ENCODE data around the gene ENTREP1.
"Not testable (repeated sequence)": the region's sequence is repeated elsewhere in the genome, so short reads cannot be mapped to it uniquely, and the experiment has no call there.

The ENTREP1 gene

DNA sequence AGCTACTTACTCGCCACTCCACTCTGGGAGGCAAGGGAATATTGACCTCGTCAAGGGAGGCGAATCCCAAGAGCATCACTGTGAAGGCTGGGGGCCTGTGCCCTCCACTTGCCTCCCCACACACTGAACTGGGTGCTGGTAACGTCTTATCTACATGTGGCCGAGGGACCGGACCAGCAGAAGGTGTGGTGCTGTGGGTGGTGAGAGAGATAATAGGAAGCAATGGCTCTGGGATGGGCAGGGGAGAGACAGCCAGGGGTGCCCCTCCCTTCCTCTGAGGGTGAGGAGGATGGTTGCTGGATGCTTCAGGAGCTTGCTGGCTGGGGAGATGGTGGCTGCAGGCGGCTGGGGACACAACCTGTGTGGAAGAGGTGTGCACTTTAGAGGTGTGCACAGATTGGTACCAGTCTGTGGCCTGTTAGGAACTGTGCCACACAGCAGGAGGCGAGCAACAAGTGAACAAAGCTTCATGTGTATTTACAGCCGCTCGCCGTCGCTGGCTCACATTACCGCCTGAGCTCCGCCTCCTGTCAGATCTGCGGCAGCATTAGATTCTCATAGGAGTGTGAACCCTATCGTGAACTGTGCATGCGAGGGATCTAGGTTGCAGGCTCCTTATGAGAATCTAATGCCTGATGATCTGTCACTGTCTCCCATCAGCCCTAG lies 100.3 kb downstream of the ENTREP1 start:
- Histone ChIP-seq H3K9ac (no peak overlapping the region), H4K20me1 (peaks cover 6% of the 10 kb centered on the region; the same call in 1 of the 2 replicates), H3K9me3 (no peaks in the 10 kb centered on the region), H3K36me3 (peaks cover 50% of the 10 kb centered on the region), H3K4me3 (no peak overlapping the region), H3K4me1 (peaks cover 28% of the 10 kb centered on the region), H3K4me2 (no peak overlapping the region), H3K27ac (no peak overlapping the region), H3K27me3 (no peaks in the 10 kb centered on the region)
- no peak for TF ChIP-seq Cebpa-rat (IDR thresholded peaks at IDR 0.05)

DNA sequence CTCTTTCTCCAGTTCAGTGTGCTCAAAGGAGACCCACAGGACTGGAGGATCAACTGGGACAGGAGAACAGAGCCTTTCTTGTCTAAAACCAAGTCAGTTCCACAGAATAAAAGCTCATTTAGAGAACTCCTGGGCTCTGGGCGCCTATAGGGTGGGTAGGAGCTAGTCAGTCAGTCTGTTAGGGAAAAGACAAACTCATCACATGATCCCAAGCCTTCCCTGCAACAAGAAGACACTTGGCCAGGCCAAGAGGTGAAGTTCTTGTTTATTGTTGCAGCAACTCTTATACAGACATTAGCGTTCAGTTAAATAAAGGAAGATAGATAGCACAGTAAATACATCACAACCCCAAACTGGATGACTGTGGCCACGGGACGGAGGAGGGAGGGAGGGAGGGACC lies 102.3 kb downstream of the ENTREP1 start:
- Histone ChIP-seq H3K4me1 (peaks cover 27% of the 10 kb centered on the region), H3K4me2 (no peak overlapping the region), H3K9me3 (no peaks in the 10 kb centered on the region), H4K20me1 (peaks cover 18% of the 10 kb centered on the region; the same call in 1 of the 2 replicates), H3K36me3 (peaks cover 70% of the 10 kb centered on the region), H3K27ac (peak overlapping the region; percentile 51; the same call in 1 of the 2 replicates), H3K4me3 (no peak overlapping the region), H3K27me3 (no peaks in the 10 kb centered on the region), H3K9ac (peak overlapping the region; percentile 41; the same call in 1 of the 2 replicates)
- no peak for TF ChIP-seq Cebpa-rat (IDR thresholded peaks at IDR 0.05)

DNA sequence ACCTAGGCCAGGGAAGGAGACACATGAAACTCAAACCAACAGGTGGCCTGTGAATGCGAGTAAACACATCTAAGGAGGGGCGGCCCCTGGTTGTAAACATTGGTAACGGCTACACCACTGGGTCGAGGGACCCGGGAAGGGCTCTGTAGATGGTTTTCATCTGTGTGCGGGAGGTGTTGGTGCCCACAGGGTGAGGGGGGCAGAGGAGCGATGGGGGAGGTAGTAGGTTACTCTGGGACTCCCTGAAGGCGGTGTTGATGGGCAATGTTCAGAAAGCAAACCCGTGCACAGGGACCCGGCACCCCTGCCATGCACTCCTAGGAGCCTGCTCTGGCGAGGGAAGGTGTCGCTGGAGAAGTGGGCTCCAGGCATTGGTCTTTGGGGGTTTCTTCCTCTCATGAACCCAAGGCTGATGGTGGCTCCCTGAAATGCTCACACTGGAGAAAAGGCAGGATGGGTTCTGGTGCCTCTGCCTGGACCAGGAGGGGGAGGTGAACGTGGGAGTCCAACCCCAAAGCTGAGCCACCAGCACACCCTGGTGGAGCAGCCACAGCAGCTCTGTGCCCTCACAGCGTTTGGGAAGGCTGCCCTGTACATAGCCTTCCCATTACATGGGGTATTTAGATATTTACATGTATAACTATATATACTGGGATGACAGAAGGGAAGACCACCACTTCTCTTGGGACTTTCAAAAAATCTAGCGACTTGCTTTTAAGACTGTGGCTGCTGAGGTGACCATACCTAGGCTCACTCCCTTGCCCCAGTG lies 103.2 kb downstream of the ENTREP1 start:
- Histone ChIP-seq H3K4me3 (no peak overlapping the region), H3K27ac (no peak overlapping the region), H3K9me3 (no peaks in the 10 kb centered on the region), H4K20me1 (peaks cover 27% of the 10 kb centered on the region; the same call in 1 of the 2 replicates), H3K4me1 (peaks cover 22% of the 10 kb centered on the region), H3K4me2 (no peak overlapping the region), H3K27me3 (no peaks in the 10 kb centered on the region), H3K9ac (no peak overlapping the region), H3K36me3 (peaks cover 79% of the 10 kb centered on the region)
- TF ChIP-seq Cebpa-rat (IDR thresholded peaks at IDR 0.05): no peak

DNA sequence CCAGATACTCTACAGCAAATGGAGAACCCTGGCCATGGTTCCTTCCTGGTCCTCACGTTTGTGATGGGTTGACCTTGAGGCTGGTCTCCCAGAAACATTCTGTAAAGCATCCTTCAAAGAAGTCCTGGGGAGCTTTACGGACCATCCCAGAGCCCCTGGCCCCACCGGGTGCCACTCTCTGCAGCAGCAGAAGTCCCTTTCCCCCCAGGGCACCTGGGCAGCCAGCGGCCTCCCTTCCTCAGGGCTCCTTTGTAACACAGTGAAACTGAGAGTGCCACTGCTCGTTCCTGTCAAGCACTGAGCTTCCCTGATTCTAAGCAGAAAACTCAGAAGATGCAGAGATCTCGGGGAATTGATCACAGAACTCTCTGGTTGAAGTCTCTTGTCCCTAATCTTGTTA lies 104.3 kb downstream of the ENTREP1 start:
- H3K4me3 ChIP-seq: no peak overlapping the region
- no peaks in the 10 kb centered on the region for H3K9me3 ChIP-seq
- H3K27me3 ChIP-seq: no peaks in the 10 kb centered on the region
- no peak overlapping the region for H3K9ac ChIP-seq
- H3K36me3 ChIP-seq: peaks cover 90% of the 10 kb centered on the region
- peaks cover 22% of the 10 kb centered on the region for H3K4me1 ChIP-seq
- no peak overlapping the region for H3K27ac ChIP-seq
- TF ChIP-seq Cebpa-rat (IDR thresholded peaks at IDR 0.05): no peak
- peaks cover 29% of the 10 kb centered on the region; the same call in 1 of the 2 replicates for H4K20me1 ChIP-seq
- no peak overlapping the region for H3K4me2 ChIP-seq

DNA sequence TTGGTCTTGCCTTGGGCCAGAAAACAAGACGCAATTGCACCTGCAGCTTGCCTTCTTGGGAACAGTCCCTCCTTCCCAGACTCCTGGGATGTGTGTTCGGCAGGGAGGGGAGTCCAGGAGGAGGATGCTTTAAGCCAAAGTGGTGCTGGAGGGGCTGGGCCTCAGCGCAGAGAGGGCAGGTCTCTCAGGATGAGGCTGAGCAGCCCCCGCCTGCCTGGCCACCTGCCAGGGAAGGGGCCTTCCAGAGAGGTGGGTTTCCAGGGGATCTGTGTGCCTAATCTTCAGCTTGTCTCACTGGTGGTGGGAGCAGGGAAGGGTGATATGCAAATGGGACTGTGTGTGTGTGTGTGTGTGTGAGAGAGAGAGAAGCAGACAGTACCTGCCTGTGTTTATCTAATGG lies 105.2 kb downstream of the ENTREP1 start:
- Histone ChIP-seq H4K20me1 (peaks cover 29% of the 10 kb centered on the region; the same call in 1 of the 2 replicates), H3K27ac (peak overlapping the region; percentile 53), H3K9me3 (no peaks in the 10 kb centered on the region), H3K4me3 (no peak overlapping the region), H3K4me2 (no peak overlapping the region), H3K27me3 (no peaks in the 10 kb centered on the region), H3K9ac (no peak overlapping the region), H3K4me1 (peaks cover 12% of the 10 kb centered on the region), H3K36me3 (peaks cover 91% of the 10 kb centered on the region)
- TF ChIP-seq Cebpa-rat (IDR thresholded peaks at IDR 0.05): no peak

DNA sequence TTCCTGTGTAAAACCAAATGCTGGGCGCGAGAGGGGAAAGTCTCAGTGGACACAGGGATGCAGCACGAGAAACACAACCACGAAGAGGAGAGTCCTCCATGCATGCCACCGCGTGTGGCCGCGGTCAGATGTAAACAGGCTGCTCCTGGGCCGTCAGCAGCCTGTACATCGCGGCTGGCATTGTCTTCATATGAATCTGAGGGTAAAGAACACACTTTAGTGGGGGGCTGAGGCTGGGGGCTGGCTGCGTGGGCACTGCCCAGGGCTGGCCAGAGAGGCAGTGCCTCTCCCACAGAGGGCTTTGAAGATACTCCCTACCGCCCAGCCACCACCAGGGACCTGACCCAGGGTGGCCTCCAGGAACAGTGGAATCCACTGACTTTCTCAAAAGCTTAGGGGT lies 106.2 kb downstream of the ENTREP1 start:
- no peaks in the 10 kb centered on the region for H3K9me3 ChIP-seq
- H3K27ac ChIP-seq: no peak overlapping the region
- H3K9ac ChIP-seq: no peak overlapping the region
- no peaks in the 10 kb centered on the region for H3K27me3 ChIP-seq
- H3K4me3 ChIP-seq: no peak overlapping the region
- peaks cover 29% of the 10 kb centered on the region; the same call in 1 of the 2 replicates for H4K20me1 ChIP-seq
- no peak overlapping the region for H3K4me2 ChIP-seq
- H3K36me3 ChIP-seq: peaks cover 85% of the 10 kb centered on the region
- no peak for TF ChIP-seq Cebpa-rat (IDR thresholded peaks at IDR 0.05)
- H3K4me1 ChIP-seq: peaks cover 10% of the 10 kb centered on the region

DNA sequence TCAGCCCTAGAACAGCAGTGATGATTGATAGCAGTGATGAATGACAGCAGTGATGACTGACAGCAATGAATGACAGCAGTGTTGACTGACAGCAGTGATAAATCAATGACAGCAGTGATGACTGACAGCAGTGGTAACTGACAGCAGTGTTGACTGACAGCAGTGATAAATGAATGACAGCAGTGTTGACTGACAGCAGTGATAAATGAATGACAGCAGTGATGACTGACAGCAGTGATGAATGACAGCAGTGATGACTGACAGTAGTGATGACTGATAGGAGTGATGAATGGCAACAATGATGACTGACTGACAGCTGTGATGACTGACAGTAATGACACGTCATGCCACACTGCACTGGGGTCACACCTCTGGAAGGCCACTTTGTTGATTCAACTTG lies 106.8 kb downstream of the ENTREP1 start:
- no peak overlapping the region for H3K4me2 ChIP-seq
- no peak for TF ChIP-seq Cebpa-rat (IDR thresholded peaks at IDR 0.05)
- H4K20me1 ChIP-seq: peaks cover 29% of the 10 kb centered on the region; the same call in 1 of the 2 replicates
- H3K9me3 ChIP-seq: no peaks in the 10 kb centered on the region
- peaks cover 79% of the 10 kb centered on the region for H3K36me3 ChIP-seq
- H3K4me1 ChIP-seq: peaks cover 4% of the 10 kb centered on the region
- H3K27me3 ChIP-seq: no peaks in the 10 kb centered on the region
- H3K27ac ChIP-seq: no peak overlapping the region
- no peak overlapping the region for H3K9ac ChIP-seq
- no peak overlapping the region for H3K4me3 ChIP-seq

DNA sequence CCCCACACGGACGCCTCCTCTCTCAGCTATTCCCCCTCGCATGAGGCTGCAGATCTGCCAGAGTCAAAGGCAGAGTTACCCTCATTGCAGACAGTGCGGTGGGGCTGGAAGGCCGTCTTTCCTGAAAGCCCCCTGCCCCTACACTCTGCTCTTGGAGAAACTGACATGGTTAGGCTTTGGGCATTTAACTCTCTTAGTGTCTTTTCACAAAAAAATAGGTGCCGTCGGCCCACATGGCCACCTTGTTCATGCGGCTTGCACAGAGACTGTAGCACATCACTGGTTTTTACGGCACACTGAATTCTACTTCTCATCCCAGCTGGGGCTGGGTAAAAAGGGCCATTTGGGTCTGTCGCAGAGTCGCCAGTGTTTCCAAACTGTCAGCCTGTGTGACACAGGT lies 107.6 kb downstream of the ENTREP1 start:
- H4K20me1 ChIP-seq: peaks cover 29% of the 10 kb centered on the region; the same call in 1 of the 2 replicates
- no peak for TF ChIP-seq Cebpa-rat (IDR thresholded peaks at IDR 0.05)
- H3K4me1 ChIP-seq: no peaks in the 10 kb centered on the region
- no peak overlapping the region for H3K27ac ChIP-seq
- no peaks in the 10 kb centered on the region for H3K9me3 ChIP-seq
- H3K36me3 ChIP-seq: peaks cover 73% of the 10 kb centered on the region
- H3K27me3 ChIP-seq: no peaks in the 10 kb centered on the region
- H3K9ac ChIP-seq: no peak overlapping the region
- no peak overlapping the region for H3K4me2 ChIP-seq
- H3K4me3 ChIP-seq: no peak overlapping the region

DNA sequence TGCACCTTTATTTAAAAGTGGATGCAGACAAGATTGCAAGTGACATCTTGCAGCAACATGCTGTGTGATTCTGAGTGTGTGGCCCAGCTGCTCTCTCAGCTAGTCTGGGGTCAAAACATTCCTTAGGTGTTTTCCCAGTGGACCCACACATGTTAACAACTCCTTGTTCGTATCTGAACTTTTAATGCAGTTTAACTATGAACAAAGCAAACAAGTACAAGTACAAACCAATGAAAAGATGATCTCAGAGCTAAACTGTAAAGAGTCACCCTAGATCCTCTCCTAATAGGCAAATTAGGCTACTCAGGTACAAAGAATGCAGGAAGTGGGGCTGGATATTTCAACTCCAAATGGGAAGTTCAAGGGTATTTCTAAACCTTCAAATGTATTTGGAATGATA lies 108.4 kb downstream of the ENTREP1 start:
- Histone ChIP-seq H3K27ac (no peak overlapping the region), H3K9me3 (no peaks in the 10 kb centered on the region)
- no peak for TF ChIP-seq Cebpa-rat (IDR thresholded peaks at IDR 0.05)

DNA sequence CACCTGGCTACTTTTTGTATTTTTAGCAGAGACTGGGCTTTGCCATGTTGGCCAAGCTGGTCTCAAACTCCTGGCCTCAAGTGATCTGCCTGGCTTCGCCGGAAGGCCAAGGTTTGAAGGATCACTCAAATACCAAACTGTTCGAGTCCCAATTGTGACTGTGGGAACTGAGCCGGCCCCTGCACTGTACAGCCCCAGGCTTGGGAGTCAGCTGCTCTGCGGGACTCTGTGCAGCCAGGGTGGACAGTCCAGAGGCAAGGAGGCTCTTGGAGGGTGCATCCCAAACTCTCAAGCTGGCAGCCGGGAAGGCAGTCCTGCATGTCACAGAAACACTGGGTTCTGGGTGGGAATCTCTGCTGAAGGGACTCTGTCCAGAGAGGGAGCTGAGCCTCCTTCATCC lies 109.0 kb downstream of the ENTREP1 start:
- Histone ChIP-seq H3K9ac (no peak overlapping the region), H3K9me3 (no peaks in the 10 kb centered on the region), H3K27ac (no peak overlapping the region), H3K4me2 (no peak overlapping the region), H3K27me3 (no peaks in the 10 kb centered on the region), H4K20me1 (peaks cover 23% of the 10 kb centered on the region; the same call in 1 of the 2 replicates), H3K4me3 (no peak overlapping the region), H3K4me1 (no peaks in the 10 kb centered on the region), H3K36me3 (peaks cover 60% of the 10 kb centered on the region)
- no peak for TF ChIP-seq Cebpa-rat (IDR thresholded peaks at IDR 0.05)

More for the DNA sequence above, 108.4 kb downstream of the ENTREP1 start:
- Histone ChIP-seq H4K20me1 (peaks cover 25% of the 10 kb centered on the region; the same call in 1 of the 2 replicates), H3K4me2 (no peak overlapping the region), H3K4me1 (no peaks in the 10 kb centered on the region), H3K36me3 (peaks cover 66% of the 10 kb centered on the region), H3K9ac (no peak overlapping the region), H3K4me3 (no peak overlapping the region), H3K27me3 (no peaks in the 10 kb centered on the region)

DNA sequence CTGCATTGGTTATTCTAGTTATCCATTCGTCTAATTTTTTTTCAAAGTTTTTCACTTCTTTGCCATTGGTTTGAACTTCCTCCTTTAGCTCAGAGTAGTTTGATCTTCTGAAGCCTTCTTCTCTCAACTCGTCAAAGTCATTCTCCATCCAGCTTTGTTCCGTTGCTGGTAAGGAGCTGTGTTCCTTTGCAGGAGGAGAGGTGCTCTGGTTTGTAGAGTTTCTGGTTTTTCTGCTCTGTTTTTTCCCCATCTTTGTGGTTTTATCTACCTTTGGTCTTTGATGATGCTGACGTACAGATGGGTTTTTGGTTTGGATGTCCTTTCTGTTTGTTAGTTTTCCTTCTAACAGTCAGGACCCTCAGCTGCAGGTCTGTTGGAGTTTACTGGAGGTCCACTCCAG lies 114.6 kb downstream of the ENTREP1 start:
- H3K27me3 ChIP-seq, H3K27ac ChIP-seq, H4K20me1 ChIP-seq, H3K4me2 ChIP-seq, H3K4me3 ChIP-seq, H3K9ac ChIP-seq: not testable (repeated sequence)
- Histone ChIP-seq H3K9me3 (peaks cover 34% of the 10 kb centered on the region), H3K36me3 (peaks cover 59% of the 10 kb centered on the region), H3K4me1 (peaks cover 41% of the 10 kb centered on the region)

DNA sequence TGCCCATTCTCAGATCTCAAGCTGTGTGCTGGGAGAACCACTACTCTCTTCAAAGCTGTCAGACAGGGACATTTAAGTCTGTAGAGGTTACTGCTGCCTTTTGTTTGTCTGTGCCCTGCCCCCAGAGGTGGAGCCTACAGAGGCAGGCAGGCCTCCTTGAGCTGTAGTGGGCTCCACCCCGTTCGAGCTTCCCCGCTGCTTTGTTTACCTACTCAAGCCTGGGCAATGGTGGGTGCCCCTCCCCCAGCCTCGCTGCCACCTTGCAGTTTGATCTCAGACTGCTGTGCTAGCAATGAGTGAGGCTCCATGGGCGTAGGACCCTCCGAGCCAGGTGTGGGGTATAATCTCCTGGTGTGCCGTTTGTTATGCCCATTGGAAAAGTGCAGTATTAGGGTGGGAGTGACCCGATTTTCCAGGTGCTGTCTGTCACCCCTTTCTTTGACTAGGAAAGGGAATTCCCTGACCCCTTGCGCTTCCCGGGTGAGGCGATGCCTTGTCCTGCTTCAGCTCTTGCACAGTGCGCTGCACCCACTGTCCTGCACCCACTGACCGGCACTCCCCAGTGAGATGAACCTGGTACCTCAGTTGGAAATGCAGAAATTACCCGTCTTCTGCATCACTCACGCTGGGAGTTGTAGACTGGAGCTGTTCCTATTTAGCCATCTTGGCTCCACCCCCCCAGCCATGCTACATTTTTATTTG lies 115.4 kb downstream of the ENTREP1 start:
- Histone ChIP-seq H3K4me2 (peak overlapping the region; percentile 52; the same call in 1 of the 2 replicates), H3K9me3 (peaks cover 34% of the 10 kb centered on the region), H3K4me1 (peaks cover 48% of the 10 kb centered on the region), H3K36me3 (peaks cover 66% of the 10 kb centered on the region)
- H3K27ac ChIP-seq, H3K4me3 ChIP-seq, H4K20me1 ChIP-seq, H3K9ac ChIP-seq, H3K27me3 ChIP-seq: not testable (repeated sequence)
